SU-DHL-6 (cell line): ENCODE measurements around the gene NRXN2.

Source experiments
- CTCF ChIP-seq: fragments of 200-600 bp; sonication (generic); IDR thresholded peaks from one replicate; pipeline ENCODE4 v1.5.1; 2017; ENCODE audit warnings: antibody characterized with exemption, mild to moderate bottlenecking, low read length, moderate library complexity; ENCODE audit not compliant: insufficient read depth, poor library complexity, severe bottlenecking
- EZH2phosphoT487 ChIP-seq: fragments of 200-600 bp; sonication (generic), shearing (Covaris generic); conservative IDR thresholded peaks from 2 replicates; pipeline ENCODE4 v1.6.1; 2018; ENCODE audit warnings: mild to moderate bottlenecking, antibody characterized with exemption, low read length, moderate library complexity, mixed read lengths

- no peak for TF ChIP-seq CTCF
- no peak for TF ChIP-seq EZH2phosphoT487
Measured at GRCh38 chr11:64563966-64564365, 159.0 kb downstream of the NRXN2 start.
